ENCODE measurements around the gene SIK3.

GRCh38 chr11:116990061-116990473 is 108.2 kb downstream of the SIK3 start:
- TF ChIP-seq POLR2AphosphoS5 (IDR thresholded peaks at IDR 0.05; ENCODE audit: borderline replicate concordance, low read depth, low read length), result no peak
- no peak for TF ChIP-seq FOXP2 (optimal IDR thresholded peaks at IDR 0.05; ENCODE audit: control extremely low read depth, extremely low read length, insufficient read depth)

Measured in SK-N-MC (cell line).